Measurements from ENCODE around the gene ENDOV. TPM values are rescaled to one million over a fixed set of nuclear protein-coding genes. Genes with fewer than 3 reads are reported as not detected.

Gene ENDOV
- total RNA-seq, 1 donor from 2014 or later: 28.1 TPM

- TF ChIP-seq, protein P1, sequence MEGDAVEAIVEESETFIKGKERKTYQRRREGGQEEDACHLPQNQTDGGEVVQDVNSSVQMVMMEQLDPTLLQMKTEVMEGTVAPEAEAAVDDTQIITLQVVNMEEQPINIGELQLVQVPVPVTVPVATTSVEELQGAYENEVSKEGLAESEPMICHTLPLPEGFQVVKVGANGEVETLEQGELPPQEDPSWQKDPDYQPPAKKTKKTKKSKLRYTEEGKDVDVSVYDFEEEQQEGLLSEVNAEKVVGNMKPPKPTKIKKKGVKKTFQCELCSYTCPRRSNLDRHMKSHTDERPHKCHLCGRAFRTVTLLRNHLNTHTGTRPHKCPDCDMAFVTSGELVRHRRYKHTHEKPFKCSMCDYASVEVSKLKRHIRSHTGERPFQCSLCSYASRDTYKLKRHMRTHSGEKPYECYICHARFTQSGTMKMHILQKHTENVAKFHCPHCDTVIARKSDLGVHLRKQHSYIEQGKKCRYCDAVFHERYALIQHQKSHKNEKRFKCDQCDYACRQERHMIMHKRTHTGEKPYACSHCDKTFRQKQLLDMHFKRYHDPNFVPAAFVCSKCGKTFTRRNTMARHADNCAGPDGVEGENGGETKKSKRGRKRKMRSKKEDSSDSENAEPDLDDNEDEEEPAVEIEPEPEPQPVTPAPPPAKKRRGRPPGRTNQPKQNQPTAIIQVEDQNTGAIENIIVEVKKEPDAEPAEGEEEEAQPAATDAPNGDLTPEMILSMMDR (IDR thresholded peaks at IDR 0.05): no peak
- ChIA-PET POLR2A (no interaction called here), CTCF (no interaction called here)
- Mint-ChIP-seq H3K27me3 (no peaks in the 10 kb centered on the region), H3K4me3 (no peak overlapping the region), H3K9me3 (no peaks in the 10 kb centered on the region), H3K36me3 (ENCODE audit: low read depth) (peaks cover 92% of the 10 kb centered on the region), H3K4me1 (no peaks in the 10 kb centered on the region), H3K27ac (no peak overlapping the region)
- intact Hi-C loops (cut with micrococcal nuclease): no loop called here
- ATAC-seq (ENCODE audit: low read depth): no peak
- DNase-seq: no peak
These were observed 41.9 kb upstream of the ENDOV start for GRCh38 chr17:80372922-80373570.

DNA sequence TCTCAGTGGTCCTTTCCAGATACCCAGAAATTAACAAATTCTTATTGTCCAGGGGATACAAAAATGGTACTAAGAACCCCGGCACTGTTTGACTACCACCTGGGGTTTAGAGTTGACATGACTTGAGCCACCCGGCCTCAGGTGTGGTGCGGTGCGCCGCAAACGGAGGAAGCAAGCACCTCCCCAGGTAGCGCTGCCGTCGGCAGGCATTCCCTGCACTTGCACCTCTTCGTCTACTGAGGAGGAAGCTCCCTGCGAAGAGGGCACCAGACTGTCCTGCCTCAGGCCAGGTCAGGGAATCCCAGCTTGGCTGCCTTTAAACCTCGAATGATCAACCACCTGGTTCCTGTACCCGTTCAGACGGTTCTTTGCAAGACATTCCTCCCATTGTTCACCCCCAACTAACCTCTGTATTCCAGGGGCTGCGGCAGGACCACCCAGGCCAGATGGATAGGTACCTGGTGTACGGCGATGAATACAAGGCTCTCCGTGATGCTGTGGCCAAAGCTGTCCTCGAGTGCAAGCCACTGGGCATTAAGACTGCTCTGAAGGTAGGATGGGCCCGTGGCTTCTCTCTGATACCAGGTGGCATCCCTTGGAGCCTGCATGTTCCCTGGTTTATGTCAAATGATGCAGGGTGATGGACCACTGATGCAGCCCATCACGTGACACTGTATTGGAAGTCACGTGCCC lies 40.8 kb upstream of the ENDOV start:
- Mint-ChIP-seq H3K4me3 (no peak overlapping the region), H3K9me3 (no peaks in the 10 kb centered on the region), H3K27ac (no peak overlapping the region), H3K36me3 (ENCODE audit: low read depth) (peaks cover 94% of the 10 kb centered on the region), H3K27me3 (no peaks in the 10 kb centered on the region), H3K4me1 (no peaks in the 10 kb centered on the region)
- CTCF ChIA-PET: no interaction called here
- no peak for ATAC-seq (ENCODE audit: low read depth)
- POLR2A ChIA-PET: interaction anchor here (0.8 kb wide), 1 partner anchor 20 kb away, joined by 4 read pairs; no protein-coding TSS in a partner anchor
- intact Hi-C loops (cut with micrococcal nuclease): no loop called here
- TF ChIP-seq, protein P1 (IDR thresholded peaks at IDR 0.05): no peak
- DNase-seq: no peak

DNA sequence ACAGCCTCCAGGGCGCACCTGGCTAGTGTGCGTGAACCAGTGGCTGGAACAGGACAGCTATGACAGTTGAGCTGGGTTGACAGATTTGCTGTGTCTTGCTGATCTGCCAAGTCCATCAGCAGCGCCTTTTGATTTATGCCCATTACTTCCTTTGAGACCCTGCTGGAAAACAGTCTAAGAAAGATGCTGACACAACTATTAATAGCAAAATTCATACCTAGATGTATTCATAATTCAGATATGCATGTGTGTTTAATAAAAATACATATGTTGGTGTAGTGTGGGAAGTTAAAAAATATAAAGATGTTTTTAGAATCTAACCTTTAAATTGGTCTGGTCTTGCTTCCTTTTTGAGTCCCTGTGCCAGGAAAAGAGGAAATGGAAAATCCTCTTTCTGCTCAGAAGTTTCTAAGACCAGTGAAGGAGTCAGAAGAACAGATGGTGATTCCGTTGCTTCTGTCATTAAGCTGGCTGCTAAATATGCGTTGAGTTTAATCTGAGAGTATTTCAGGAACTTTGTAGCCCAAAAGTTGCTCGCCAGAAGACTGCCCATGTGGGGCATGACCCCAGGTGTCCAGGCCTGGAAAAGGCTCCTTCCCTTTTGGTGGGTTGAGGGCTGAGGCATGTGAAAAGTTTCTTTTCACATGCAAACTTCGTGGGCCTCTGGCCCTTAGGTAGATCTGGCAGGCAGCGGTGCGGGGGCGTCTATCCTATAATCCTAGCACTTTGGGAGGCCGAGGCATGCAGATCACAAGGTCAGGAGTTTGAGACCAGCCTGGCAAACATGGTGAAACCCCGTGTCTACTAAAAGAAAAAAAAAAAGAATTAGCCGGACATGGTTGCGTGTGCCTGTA lies 40.0 kb upstream of the ENDOV start:
- no peak for ATAC-seq (ENCODE audit: low read depth)
- H3K4me1 Mint-ChIP-seq: no peaks in the 10 kb centered on the region
- POLR2A ChIA-PET: interaction anchor here (0.8 kb wide), 1 partner anchor 21 kb away, joined by 4 read pairs; no protein-coding TSS in a partner anchor

GRCh38 chr17:80376531-80376930 lies 38.4 kb upstream of the ENDOV start:
- CTCF ChIA-PET: no interaction called here
- POLR2A ChIA-PET: no interaction called here
- Mint-ChIP-seq H3K4me3 (no peak overlapping the region), H3K4me1 (no peaks in the 10 kb centered on the region), H3K36me3 (ENCODE audit: low read depth) (peaks cover 97% of the 10 kb centered on the region), H3K27ac (no peak overlapping the region), H3K9me3 (no peaks in the 10 kb centered on the region), H3K27me3 (no peaks in the 10 kb centered on the region)
- ATAC-seq (ENCODE audit: low read depth) (no peak), DNase-seq (no peak)
- intact Hi-C loops (cut with micrococcal nuclease): no loop called here
- TF ChIP-seq, protein P1 (IDR thresholded peaks at IDR 0.05): no peak

More for the DNA sequence above, 40.0 kb upstream of the ENDOV start:
- DNase-seq: no peak
- no peak overlapping the region for H3K4me3 Mint-ChIP-seq
- no peaks in the 10 kb centered on the region for H3K9me3 Mint-ChIP-seq
- intact Hi-C loops (cut with micrococcal nuclease): no loop called here
- no peak overlapping the region for H3K27ac Mint-ChIP-seq
- no peaks in the 10 kb centered on the region for H3K27me3 Mint-ChIP-seq
- peaks cover 94% of the 10 kb centered on the region for H3K36me3 Mint-ChIP-seq (ENCODE audit: low read depth)
- TF ChIP-seq, protein P1 (IDR thresholded peaks at IDR 0.05): no peak
- CTCF ChIA-PET: no interaction called here

DNA sequence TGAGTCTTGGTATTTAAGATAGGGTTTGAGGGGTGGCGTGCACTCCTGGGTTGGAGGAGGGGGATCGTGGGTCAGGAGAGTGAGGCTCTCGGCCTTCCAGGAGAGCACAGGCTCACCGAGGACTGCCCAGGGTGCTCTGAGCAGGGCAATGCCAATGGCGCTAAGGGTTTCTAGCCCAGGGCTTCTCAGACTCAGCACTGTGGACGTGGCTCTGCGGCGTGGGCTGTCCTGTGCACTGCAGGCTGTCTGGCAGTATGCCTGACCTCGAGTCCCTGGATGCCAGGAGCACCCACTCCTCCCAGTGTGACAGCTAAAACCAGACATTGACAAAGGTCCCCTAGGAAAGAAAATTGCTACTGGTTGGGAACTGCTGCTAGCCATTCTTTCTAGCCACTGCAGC lies 37.2 kb upstream of the ENDOV start:
- Mint-ChIP-seq H3K27me3 (no peaks in the 10 kb centered on the region), H3K4me3 (no peak overlapping the region), H3K27ac (no peak overlapping the region), H3K4me1 (no peaks in the 10 kb centered on the region), H3K36me3 (ENCODE audit: low read depth) (peaks cover 95% of the 10 kb centered on the region), H3K9me3 (no peaks in the 10 kb centered on the region)
- CTCF ChIA-PET: no interaction called here
- ATAC-seq (ENCODE audit: low read depth) (no peak), DNase-seq (no peak)
- TF ChIP-seq, protein P1 (IDR thresholded peaks at IDR 0.05): no peak
- intact Hi-C loops (cut with micrococcal nuclease): no loop called here
- POLR2A ChIA-PET: no interaction called here

Data from activated B cell treated with CpG ODN at 0.5 μM for 24 hours (primary cell).